CD14-positive monocyte (primary cell): ENCODE measurements around the gene CNTNAP2. TPM values are rescaled to one million over a fixed set of nuclear protein-coding genes. Genes with fewer than 3 reads are reported as not detected.
A peak's percentile ranks its signal among the peaks of the same experiment; 100 is the strongest.

Source experiments
- DNase-seq, 3 donors: peaks; one replicate each; pipeline ENCODE4 v3.0.0-alpha.2; 2011 to 2022
- H2AFZ ChIP-seq: 2 replicates; pipeline ENCODE4 v1.6.0; 2012; ENCODE audit warnings: mild to moderate bottlenecking, low read depth, low read length, inconsistent platforms; ENCODE audit not compliant: insufficient read depth, poor library complexity, severe bottlenecking
- H3K27ac ChIP-seq, 2 donors: 1 replicate in 1 of 2; 2 replicates in 1 of 2; pipeline ENCODE4 v1.5.1; 2012 to 2013; ENCODE audit warnings: low read length in 2 of 2, control low read depth in 1 of 2, inconsistent platforms in 1 of 2, low read depth in 1 of 2, mild to moderate bottlenecking in 1 of 2
- H3K27me3 ChIP-seq, 2 donors: one replicate each; pipeline versions ENCODE4 v1.6.0 to v1.6.1; 2011 to 2013; ENCODE audit warnings: low read length in 2 of 2; ENCODE audit not compliant: control insufficient read depth in 2 of 2, insufficient read depth in 2 of 2
- H3K36me3 ChIP-seq, 2 donors: replicated peaks in 1 of 2; 1 replicate in 1 of 2; 2 replicates in 1 of 2; pipeline versions ENCODE4 v1.5.1 to v1.6.1; 2012 to 2013; ENCODE audit warnings: low read length in 2 of 2, control low read depth in 1 of 2, inconsistent platforms in 1 of 2, mild to moderate bottlenecking in 1 of 2; ENCODE audit not compliant: insufficient read depth in 2 of 2, control insufficient read depth in 1 of 2
- H3K4me1 ChIP-seq, 2 donors: 1 replicate in 1 of 2; 2 replicates in 1 of 2; pipeline versions ENCODE4 v1.5.1 to v1.6.1; 2012 to 2013; ENCODE audit warnings: low read length in 2 of 2, control low read depth in 1 of 2, inconsistent platforms in 1 of 2, mild to moderate bottlenecking in 1 of 2, moderate library complexity in 1 of 2; ENCODE audit not compliant: insufficient read depth in 2 of 2, control insufficient read depth in 1 of 2
- H3K4me2 ChIP-seq: replicated peaks from 2 replicates; pipeline ENCODE3; 2012; ENCODE audit warnings: low read length, moderate library complexity, mild to moderate bottlenecking; ENCODE audit not compliant: poor library complexity, severe bottlenecking; ENCODE audit errors: extremely low read depth
- H3K4me3 ChIP-seq, 3 experiments: fragments of 200-600 bp in 1 of 3; sonication (generic) in 1 of 3; replicated peaks in 1 of 3; 1 replicate in 2 of 3; 2 replicates in 1 of 3; pipeline ENCODE4 v1.5.1; 2011 to 2013; ENCODE audit warnings: low read length in 3 of 3, mild to moderate bottlenecking in 3 of 3, control low read depth in 2 of 3, low read depth in 2 of 3, inconsistent platforms in 1 of 3, moderate library complexity in 1 of 3
- H3K79me2 ChIP-seq: 2 replicates; pipeline ENCODE4 v1.6.0; 2012; ENCODE audit warnings: mild to moderate bottlenecking, control low read depth, inconsistent platforms, low read length, moderate library complexity; ENCODE audit not compliant: insufficient read depth
- H3K9ac ChIP-seq: 2 replicates; pipeline ENCODE4 v1.6.0; 2017; ENCODE audit warnings: low read length, mild to moderate bottlenecking; ENCODE audit not compliant: insufficient read depth, poor library complexity, severe bottlenecking
- H3K9me3 ChIP-seq, 2 donors: replicated peaks in 1 of 2; 1 replicate in 1 of 2; 2 replicates in 1 of 2; pipeline versions ENCODE4 v1.5.1 to v1.6.1; 2012 to 2013; ENCODE audit warnings: low read length in 2 of 2, control low read depth in 1 of 2; ENCODE audit not compliant: control insufficient read depth in 1 of 2, insufficient read depth in 1 of 2
- H4K20me1 ChIP-seq: 2 replicates; pipeline ENCODE4 v1.6.0; 2012; ENCODE audit warnings: mild to moderate bottlenecking, low read length, control low read depth, moderate library complexity; ENCODE audit not compliant: insufficient read depth
- H3K27ac Mint-ChIP-seq, 7 donors: one replicate each; pipeline ENCODE4 v1.8.0; 2020; ENCODE audit warnings: mild to moderate bottlenecking in 7 of 7, mixed read lengths in 7 of 7, moderate library complexity in 6 of 7, inconsistent platforms in 2 of 7
- H3K27me3 Mint-ChIP-seq, 3 donors: one replicate each; pipeline ENCODE4 v1.8.0; 2021 to 2022; ENCODE audit warnings: low read depth in 3 of 3, mild to moderate bottlenecking in 3 of 3, mixed read lengths in 3 of 3, moderate library complexity in 3 of 3, inconsistent platforms in 1 of 3
- H3K36me3 Mint-ChIP-seq, 2 donors: one replicate each; pipeline ENCODE4 v1.8.0; 2020; ENCODE audit warnings: mixed read lengths in 2 of 2, inconsistent platforms in 1 of 2, mild to moderate bottlenecking in 1 of 2
- H3K4me1 Mint-ChIP-seq: one replicate; pipeline ENCODE4 v1.8.0; 2020; ENCODE audit warnings: mild to moderate bottlenecking, mixed read lengths
- H3K4me3 Mint-ChIP-seq, 2 donors: one replicate each; pipeline ENCODE4 v1.8.0; 2020; ENCODE audit warnings: mild to moderate bottlenecking in 2 of 2, mixed read lengths in 2 of 2, moderate library complexity in 1 of 2
- H3K9me3 Mint-ChIP-seq, 7 donors: one replicate each; pipeline ENCODE4 v1.8.0; 2020 to 2022; ENCODE audit warnings: mixed read lengths in 7 of 7, mild to moderate bottlenecking in 6 of 7, moderate library complexity in 6 of 7, inconsistent platforms in 2 of 7
- CTCF ChIP-seq: fragments of 200-600 bp; IDR thresholded peaks from one replicate; pipeline ENCODE4 v1.8.0; 2022; ENCODE audit warnings: antibody characterized with exemption, mild to moderate bottlenecking
- WGBS: methylation state at CpG from one replicate; pipeline ENCODE4 v1.1.5; 2013; ENCODE audit warnings: missing lambda C conversion rate; ENCODE audit not compliant: insufficient coverage; 5-methylcytosine and 5-hydroxymethylcytosine counted together
- intact Hi-C, 2 donors: fragments of 100-400 bp; cut with micrococcal nuclease; formaldehyde crosslinking; loops; one replicate each; pipeline versions ENCODE4 v1.15.0 to v1.15.1; 2023
- polyA plus RNA-seq, 3 donors: library from polyadenylated mRNA; depleted of rRNA in 1 of 3; unstranded in 2 of 3; stranded (reverse) in 1 of 3; fragments of 300-500 nt in 2 of 3; fragments of >200 nt in 1 of 3; fragmentation: Illumina TruSeq in 2 of 3; gene quantifications; 1 replicate in 2 of 3; 2 replicates in 1 of 3; pipeline ENCODE4 v1.2.3, GENCODE V29; 2012 to 2021

CNTNAP2 gene
- polyA plus RNA-seq, 3 donors = 0.01 TPM; not detected in 2

GRCh38 chr7:147911201-147911601 lies 1794.6 kb downstream of the CNTNAP2 start:
- Histone ChIP-seq H3K79me2 (no peaks in the 10 kb centered on the region), H3K36me3 (no peaks in the 10 kb centered on the region), H4K20me1 (no peaks in the 10 kb centered on the region), H3K9me3 (no peaks in the 10 kb centered on the region), H3K27me3 (no peaks in the 10 kb centered on the region), H3K4me2 (peak overlapping the region; percentile 40), H3K9ac (no peak overlapping the region), H3K4me3 (peak overlapping the region in 1 of 3 experiments; percentile 30), H3K27ac (no peak overlapping the region), H2AFZ (no peak overlapping the region), H3K4me1 (peaks cover 0 to 9% of the 10 kb centered on the region in 2 donors)
- Mint-ChIP-seq H3K27ac (no peak overlapping the region), H3K4me3 (peak overlapping the region; percentile 22 to 28), H3K4me1 (peaks cover 13% of the 10 kb centered on the region), H3K9me3 (peaks cover 0 to 9% (median under 1%) of the 10 kb centered on the region in 7 donors), H3K36me3 (no peaks in the 10 kb centered on the region), H3K27me3 (no peaks in the 10 kb centered on the region)
- WGBS = no CpG with 5 or more reads among the region's 3 CpGs
- no peak for TF ChIP-seq CTCF
- intact Hi-C loops = no loop called here
- no peak for DNase-seq

- H3K36me3 ChIP-seq = no peaks in the 10 kb centered on the region
- H3K79me2 ChIP-seq = no peaks in the 10 kb centered on the region
- no peaks in the 10 kb centered on the region for H3K27me3 ChIP-seq
- no peaks in the 10 kb centered on the region for H3K36me3 Mint-ChIP-seq
- intact Hi-C loops = no loop called here
- no peak overlapping the region for H3K9ac ChIP-seq
- DNase-seq = no peak
- no peak overlapping the region for H3K4me3 ChIP-seq
- 100% methylated on average over 1 of the region's 2 CpGs for WGBS
- no peaks in the 10 kb centered on the region for H3K27me3 Mint-ChIP-seq
- no peak overlapping the region for H3K27ac Mint-ChIP-seq
- no peak overlapping the region for H2AFZ ChIP-seq
- no peak overlapping the region for H3K4me3 Mint-ChIP-seq
- no peak for TF ChIP-seq CTCF
- no peak overlapping the region for H3K4me2 ChIP-seq
- H3K9me3 ChIP-seq = no peaks in the 10 kb centered on the region
- H4K20me1 ChIP-seq = no peaks in the 10 kb centered on the region
- peaks cover 0 to 9% of the 10 kb centered on the region in 2 donors for H3K4me1 ChIP-seq
- H3K4me1 Mint-ChIP-seq = peaks cover 15% of the 10 kb centered on the region
- H3K27ac ChIP-seq = no peak overlapping the region
- H3K9me3 Mint-ChIP-seq = peaks cover 0 to 4% (median 0%) of the 10 kb centered on the region in 7 donors
Observed at GRCh38 chr7:147912291-147912690, 1795.7 kb downstream of the CNTNAP2 start.
